Measurements from ENCODE around the gene KIF7. TPM values are rescaled to one million over a fixed set of nuclear protein-coding genes. Genes with fewer than 3 reads are reported as not detected.

KIF7 gene
- total RNA-seq, 2 donors from 2014 or later = 2.9 to 7.6 TPM

- H3K9me3 ChIP-seq = no peaks in the 10 kb centered on the region
- no peak for DNase-seq (ENCODE audit: low spot score)
- H3K27ac ChIP-seq = no peak overlapping the region
- H3K4me1 ChIP-seq = peaks cover 0 to 8% of the 10 kb centered on the region in 2 donors
- H3K4me3 ChIP-seq = no peak overlapping the region
- no peaks in the 10 kb centered on the region for H3K36me3 ChIP-seq
- TF ChIP-seq CTCF (IDR thresholded peaks at IDR 0.05) = no peak
- no peaks in the 10 kb centered on the region for H3K27me3 ChIP-seq
These were observed 999 bp upstream of the KIF7 start for GRCh38 chr15:89656116-89656815.

GRCh38 chr15:89654301-89654761 lies 936 bp downstream of the KIF7 start:
- H3K4me3 ChIP-seq = peak overlapping the region; percentile 60 to 67
- peaks cover 0 to 8% of the 10 kb centered on the region in 2 donors for H3K4me1 ChIP-seq
- H3K9me3 ChIP-seq = no peaks in the 10 kb centered on the region
- H3K27me3 ChIP-seq = no peaks in the 10 kb centered on the region
- DNase-seq (ENCODE audit: low spot score) = no peak
- no peaks in the 10 kb centered on the region for H3K36me3 ChIP-seq
- no peak for TF ChIP-seq CTCF (IDR thresholded peaks at IDR 0.05)
- H3K27ac ChIP-seq = no peak overlapping the region

GRCh38 chr15:89653578-89653977 lies 1.7 kb downstream of the KIF7 start:
- Histone ChIP-seq H3K27me3 (no peaks in the 10 kb centered on the region), H3K9me3 (no peaks in the 10 kb centered on the region), H3K27ac (no peak overlapping the region), H3K4me3 (no peak overlapping the region), H3K4me1 (peaks cover 0 to 8% of the 10 kb centered on the region in 2 donors), H3K36me3 (no peaks in the 10 kb centered on the region)
- no peak for DNase-seq (ENCODE audit: low spot score)
- no peak for TF ChIP-seq CTCF (IDR thresholded peaks at IDR 0.05)

GRCh38 chr15:89652666-89653065 lies 2.6 kb downstream of the KIF7 start:
- Histone ChIP-seq H3K36me3 (no peaks in the 10 kb centered on the region), H3K4me1 (peaks cover 0 to 8% of the 10 kb centered on the region in 2 donors), H3K27ac (no peak overlapping the region), H3K9me3 (no peaks in the 10 kb centered on the region), H3K4me3 (no peak overlapping the region), H3K27me3 (no peaks in the 10 kb centered on the region)
- no peak for DNase-seq (ENCODE audit: low spot score)
- TF ChIP-seq CTCF (IDR thresholded peaks at IDR 0.05) = no peak

GRCh38 chr15:89652131-89652530 lies 3.1 kb downstream of the KIF7 start:
- no peak for DNase-seq (ENCODE audit: low spot score)
- H3K27ac ChIP-seq = no peak overlapping the region
- no peaks in the 10 kb centered on the region for H3K27me3 ChIP-seq
- H3K4me1 ChIP-seq = peaks cover 0 to 12% of the 10 kb centered on the region in 2 donors
- H3K36me3 ChIP-seq = no peaks in the 10 kb centered on the region
- H3K4me3 ChIP-seq = no peak overlapping the region
- no peak for TF ChIP-seq CTCF (IDR thresholded peaks at IDR 0.05)
- H3K9me3 ChIP-seq = no peaks in the 10 kb centered on the region

GRCh38 chr15:89649716-89650115 lies 5.6 kb downstream of the KIF7 start:
- no peaks in the 10 kb centered on the region for H3K36me3 ChIP-seq
- H3K4me1 ChIP-seq = peaks cover 0 to 8% of the 10 kb centered on the region in 2 donors
- H3K27ac ChIP-seq = no peak overlapping the region
- H3K9me3 ChIP-seq = no peaks in the 10 kb centered on the region
- TF ChIP-seq CTCF (IDR thresholded peaks at IDR 0.05) = no peak
- no peak overlapping the region for H3K4me3 ChIP-seq
- no peaks in the 10 kb centered on the region for H3K27me3 ChIP-seq
- no peak for DNase-seq (ENCODE audit: low spot score)

Measured in right atrium auricular region (tissue), 2 donors.